ENCODE results near the gene DNAJC8. TPM values are rescaled to one million over a fixed set of nuclear protein-coding genes. Genes with fewer than 3 reads are reported as not detected.

DNAJC8 gene
- total and polyA plus RNA-seq, 2 of the 4 experiments (the other 2 are of a cell fraction) = 53.6 to 81.0 TPM

DNA sequence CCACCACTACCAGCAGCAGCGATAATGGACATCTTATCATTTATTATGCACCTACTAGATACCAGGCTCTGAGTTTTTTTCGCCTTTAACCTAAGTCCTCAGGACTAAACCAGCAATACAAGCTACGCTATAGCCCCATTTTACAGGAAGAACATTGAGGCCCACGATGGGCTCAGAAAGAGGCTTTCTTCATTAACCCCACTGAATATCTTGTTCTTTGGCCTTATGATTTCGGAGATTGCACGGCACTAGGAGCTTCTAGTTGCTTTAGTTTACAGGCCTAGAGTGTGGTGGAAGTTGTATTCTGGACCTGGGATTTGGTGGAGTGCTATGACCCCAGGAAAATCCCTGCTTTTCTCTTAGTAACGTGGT lies 28.0 kb upstream of the DNAJC8 start:
- H3K4me3 ChIP-seq (ENCODE audit: insufficient read depth, low read depth, low read length) = peak overlapping the region; percentile 99
- intact Hi-C loops (cut with micrococcal nuclease) = loop anchor here (5.0 kb wide), 1 partner anchor 342 kb away; no protein-coding TSS in a partner anchor

More for the DNA sequence above, 28.0 kb upstream of the DNAJC8 start:
- H3K4me1 ChIP-seq (ENCODE audit: control insufficient read depth, insufficient read depth, low read length) = peaks cover 20% of the 10 kb centered on the region
- CTCF ChIA-PET = interaction anchor here (3.2 kb wide), 1 partner anchor 12 kb away, joined by 14 read pairs; no protein-coding TSS in a partner anchor
- no peak overlapping the region for H4K91ac ChIP-seq (ENCODE audit: insufficient read depth, low read depth, low read length)
- peak overlapping the region; percentile 44; the same call in 1 of the 2 replicates for H3K14ac ChIP-seq (replicated peaks; ENCODE audit: low read depth, low read length)
- peaks cover 0 to 49% of the 10 kb centered on the region in 2 experiments; a peak in 2 of 4 replicates for H3K79me1 ChIP-seq (ENCODE audit: low read depth in 1 of 2, low read length in 2 of 2)
- POLR2A ChIA-PET (ENCODE audit: unreplicated experiment) = interaction anchor here (0.5 to 0.8 kb wide), 2 partner anchors 14 to 32 kb away, joined by 6 to 10 read pairs; no protein-coding TSS in a partner anchor
- dilution Hi-C loops (cut with HindIII; ENCODE audit: low sequenced_read_pairs, unreplicated experiment) = no loop called here
- H3K27ac ChIP-seq (ENCODE audit: insufficient read depth, low read length) = no peak overlapping the region; the same call in 1 of the 2 replicates
- no peak overlapping the region for H2BK15ac ChIP-seq (ENCODE audit: low read depth, low read length)
- BruUV-seq (replicated peaks) = no TSS peak
- H2AFZ ChIP-seq (replicated peaks; ENCODE audit: low read length, poor library complexity) = no peak overlapping the region
- H4K5ac ChIP-seq (ENCODE audit: low read depth, low read length) = no peak overlapping the region
- no peaks in the 10 kb centered on the region for H3K27me3 ChIP-seq (ENCODE audit: control insufficient read depth, insufficient read depth, low read length)
- peak overlapping the region; percentile 97 for H3K4me2 ChIP-seq (ENCODE audit: low read depth, low read length)
- peaks cover 4% of the 10 kb centered on the region; the same call in 1 of the 2 replicates for H3K36me3 ChIP-seq (ENCODE audit: control insufficient read depth, insufficient read depth, low read length)
- TF ChIP-seq SMC3 (IDR thresholded peaks at IDR 0.05; ENCODE audit: low read depth, low read length) = no peak
- no peak for TF ChIP-seq MAZ (IDR thresholded peaks at IDR 0.05; ENCODE audit: borderline replicate concordance, low read depth, low read length)
- no peak for TF ChIP-seq FOS (IDR thresholded peaks at IDR 0.05; ENCODE audit: low read depth, low read length)
- TF ChIP-seq POLR2A (IDR thresholded peaks at IDR 0.05; ENCODE audit: low read depth, low read length) = no peak
- TF ChIP-seq RFX5 (IDR thresholded peaks at IDR 0.05; ENCODE audit: low read depth, low read length) = no peak
- no peak for TF ChIP-seq MXI1 (IDR thresholded peaks at IDR 0.05; ENCODE audit: borderline replicate concordance, low read depth, low read length)
- no peak for TF ChIP-seq MAFK (IDR thresholded peaks at IDR 0.05; ENCODE audit: low read depth, low read length)
- no peak for TF ChIP-seq BHLHE40 (IDR thresholded peaks at IDR 0.05; ENCODE audit: low read depth, low read length)
- no peak for TF ChIP-seq CEBPB (IDR thresholded peaks at IDR 0.05; ENCODE audit: low read depth, low read length)
- TF ChIP-seq RCOR1 (IDR thresholded peaks at IDR 0.05; ENCODE audit: insufficient replicate concordance, low read length) = no peak
- TF ChIP-seq, protein P1, sequence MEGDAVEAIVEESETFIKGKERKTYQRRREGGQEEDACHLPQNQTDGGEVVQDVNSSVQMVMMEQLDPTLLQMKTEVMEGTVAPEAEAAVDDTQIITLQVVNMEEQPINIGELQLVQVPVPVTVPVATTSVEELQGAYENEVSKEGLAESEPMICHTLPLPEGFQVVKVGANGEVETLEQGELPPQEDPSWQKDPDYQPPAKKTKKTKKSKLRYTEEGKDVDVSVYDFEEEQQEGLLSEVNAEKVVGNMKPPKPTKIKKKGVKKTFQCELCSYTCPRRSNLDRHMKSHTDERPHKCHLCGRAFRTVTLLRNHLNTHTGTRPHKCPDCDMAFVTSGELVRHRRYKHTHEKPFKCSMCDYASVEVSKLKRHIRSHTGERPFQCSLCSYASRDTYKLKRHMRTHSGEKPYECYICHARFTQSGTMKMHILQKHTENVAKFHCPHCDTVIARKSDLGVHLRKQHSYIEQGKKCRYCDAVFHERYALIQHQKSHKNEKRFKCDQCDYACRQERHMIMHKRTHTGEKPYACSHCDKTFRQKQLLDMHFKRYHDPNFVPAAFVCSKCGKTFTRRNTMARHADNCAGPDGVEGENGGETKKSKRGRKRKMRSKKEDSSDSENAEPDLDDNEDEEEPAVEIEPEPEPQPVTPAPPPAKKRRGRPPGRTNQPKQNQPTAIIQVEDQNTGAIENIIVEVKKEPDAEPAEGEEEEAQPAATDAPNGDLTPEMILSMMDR (conservative IDR thresholded peaks at IDR 0.05; ENCODE audit: low read depth, low read length) = no peak
- TF ChIP-seq, protein P2, sequence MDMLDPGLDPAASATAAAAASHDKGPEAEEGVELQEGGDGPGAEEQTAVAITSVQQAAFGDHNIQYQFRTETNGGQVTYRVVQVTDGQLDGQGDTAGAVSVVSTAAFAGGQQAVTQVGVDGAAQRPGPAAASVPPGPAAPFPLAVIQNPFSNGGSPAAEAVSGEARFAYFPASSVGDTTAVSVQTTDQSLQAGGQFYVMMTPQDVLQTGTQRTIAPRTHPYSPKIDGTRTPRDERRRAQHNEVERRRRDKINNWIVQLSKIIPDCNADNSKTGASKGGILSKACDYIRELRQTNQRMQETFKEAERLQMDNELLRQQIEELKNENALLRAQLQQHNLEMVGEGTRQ (IDR thresholded peaks at IDR 0.05; ENCODE audit: low read depth, low read length) = no peak
- TF ChIP-seq CHD1 (IDR thresholded peaks at IDR 0.05; ENCODE audit: low read depth, low read length) = no peak
- TF ChIP-seq NFE2L2 (IDR thresholded peaks at IDR 0.05; ENCODE audit: low read depth, low read length) = no peak
- TF ChIP-seq, protein P3, sequence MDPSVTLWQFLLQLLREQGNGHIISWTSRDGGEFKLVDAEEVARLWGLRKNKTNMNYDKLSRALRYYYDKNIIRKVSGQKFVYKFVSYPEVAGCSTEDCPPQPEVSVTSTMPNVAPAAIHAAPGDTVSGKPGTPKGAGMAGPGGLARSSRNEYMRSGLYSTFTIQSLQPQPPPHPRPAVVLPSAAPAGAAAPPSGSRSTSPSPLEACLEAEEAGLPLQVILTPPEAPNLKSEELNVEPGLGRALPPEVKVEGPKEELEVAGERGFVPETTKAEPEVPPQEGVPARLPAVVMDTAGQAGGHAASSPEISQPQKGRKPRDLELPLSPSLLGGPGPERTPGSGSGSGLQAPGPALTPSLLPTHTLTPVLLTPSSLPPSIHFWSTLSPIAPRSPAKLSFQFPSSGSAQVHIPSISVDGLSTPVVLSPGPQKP (IDR thresholded peaks at IDR 0.05; ENCODE audit: borderline replicate concordance, low read depth, low read length) = no peak
- TF ChIP-seq RAD21 (IDR thresholded peaks at IDR 0.05; ENCODE audit: low read length) = no peak
- H3K9ac ChIP-seq (ENCODE audit: low read depth, low read length) = peak overlapping the region; percentile 88
- H2BK20ac ChIP-seq (ENCODE audit: low read depth, low read length) = no peak overlapping the region
- no peak overlapping the region for H3K18ac ChIP-seq (ENCODE audit: low read depth, low read length)
- no peak overlapping the region for H3K4ac ChIP-seq (ENCODE audit: low read depth, low read length)
- no peak overlapping the region for H3K56ac ChIP-seq (ENCODE audit: extremely low read depth, insufficient read depth, low read length)
- H2AK5ac ChIP-seq (ENCODE audit: low read depth, low read length) = peak overlapping the region; percentile 20; the same call in 1 of the 2 replicates
- H3K23ac ChIP-seq (ENCODE audit: low read depth, low read length) = peak overlapping the region; percentile 47
- H2BK5ac ChIP-seq (ENCODE audit: low read depth, low read length, poor library complexity, severe bottlenecking) = peak overlapping the region; percentile 10
- WGBS, 2 experiments (ENCODE audit: extremely low coverage in 2 of 2, insufficient read length in 1 of 2) = no CpG with 5 or more reads among the region's 7 CpGs
- H2BK120ac ChIP-seq (ENCODE audit: low read depth, low read length) = no peak overlapping the region
- no peak overlapping the region for H4K8ac ChIP-seq (ENCODE audit: low read depth in 2 of 2, low read length in 2 of 2)
- ATAC-seq (ENCODE audit: low read depth) (no peak), DNase-seq (no peak)
- peaks cover 58% of the 10 kb centered on the region for H4K20me1 ChIP-seq (ENCODE audit: insufficient read depth, low read length)
- no peak overlapping the region for H2AK9ac ChIP-seq (replicated peaks; ENCODE audit: low read depth, low read length, poor library complexity)
- peaks cover 23% of the 10 kb centered on the region for H3K9me1 ChIP-seq (ENCODE audit: insufficient read depth, low read length)
- in situ Hi-C loops (cut with MboI; ENCODE audit: low sequenced_read_pairs) = no loop called here
- no peaks in the 10 kb centered on the region for H3K9me3 ChIP-seq (ENCODE audit: control insufficient read depth, insufficient read depth, low read length)
